C4-2B (cell line): Measurements from ENCODE around the gene ZNF341.

ENCODE experiments used
- H3K27ac ChIP-seq: fragments of 450-650 bp; 2 replicates; pipeline ENCODE4 v1.5.1; 2017
- ZFX ChIP-seq: fragments of 450-650 bp; IDR thresholded peaks from 2 replicates; pipeline ENCODE4 v1.6.1; 2017
- TF ChIP-seq, protein P1 (sequence below): fragments of 450-650 bp; conservative IDR thresholded peaks from 2 replicates; pipeline ENCODE4 v1.5.1; 2017; ENCODE audit warnings: mild to moderate bottlenecking

ZNF341 gene

DNA sequence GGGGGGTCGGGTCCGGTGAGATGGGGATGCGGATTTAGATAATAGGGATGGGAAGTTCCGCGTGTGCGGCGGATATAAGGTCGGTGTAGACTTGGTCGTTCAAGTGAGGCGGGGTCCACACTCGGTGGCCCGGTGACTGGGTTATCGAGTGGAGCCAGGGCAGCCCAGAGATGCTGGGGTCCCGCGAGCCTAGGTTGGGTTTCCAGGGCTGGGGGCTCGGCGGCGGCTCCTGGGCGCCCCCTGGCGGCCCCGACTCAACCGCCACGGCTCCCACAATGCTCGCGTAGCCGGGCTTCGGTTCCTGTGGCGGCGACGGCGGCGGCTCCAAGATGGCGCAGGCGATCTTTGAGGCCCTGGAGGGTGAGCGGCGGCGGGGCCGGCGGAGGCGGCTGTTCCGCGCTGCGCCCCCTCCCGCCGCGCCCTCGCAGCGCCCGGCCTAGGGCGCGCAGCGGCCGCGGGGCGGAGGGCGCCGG is at the start of gene ZNF341:
Gene ZNF341, plus strand, starts transcription at position 304 of the 473 bp plus-strand sequence. Its CDS starts 26 bp downstream, at position 330.
- TF ChIP-seq, protein P1, sequence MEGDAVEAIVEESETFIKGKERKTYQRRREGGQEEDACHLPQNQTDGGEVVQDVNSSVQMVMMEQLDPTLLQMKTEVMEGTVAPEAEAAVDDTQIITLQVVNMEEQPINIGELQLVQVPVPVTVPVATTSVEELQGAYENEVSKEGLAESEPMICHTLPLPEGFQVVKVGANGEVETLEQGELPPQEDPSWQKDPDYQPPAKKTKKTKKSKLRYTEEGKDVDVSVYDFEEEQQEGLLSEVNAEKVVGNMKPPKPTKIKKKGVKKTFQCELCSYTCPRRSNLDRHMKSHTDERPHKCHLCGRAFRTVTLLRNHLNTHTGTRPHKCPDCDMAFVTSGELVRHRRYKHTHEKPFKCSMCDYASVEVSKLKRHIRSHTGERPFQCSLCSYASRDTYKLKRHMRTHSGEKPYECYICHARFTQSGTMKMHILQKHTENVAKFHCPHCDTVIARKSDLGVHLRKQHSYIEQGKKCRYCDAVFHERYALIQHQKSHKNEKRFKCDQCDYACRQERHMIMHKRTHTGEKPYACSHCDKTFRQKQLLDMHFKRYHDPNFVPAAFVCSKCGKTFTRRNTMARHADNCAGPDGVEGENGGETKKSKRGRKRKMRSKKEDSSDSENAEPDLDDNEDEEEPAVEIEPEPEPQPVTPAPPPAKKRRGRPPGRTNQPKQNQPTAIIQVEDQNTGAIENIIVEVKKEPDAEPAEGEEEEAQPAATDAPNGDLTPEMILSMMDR: peak; percentile 97
- TF ChIP-seq ZFX: no peak
- H3K27ac ChIP-seq: peak within 1 kb of the TSS; percentile 93

DNA sequence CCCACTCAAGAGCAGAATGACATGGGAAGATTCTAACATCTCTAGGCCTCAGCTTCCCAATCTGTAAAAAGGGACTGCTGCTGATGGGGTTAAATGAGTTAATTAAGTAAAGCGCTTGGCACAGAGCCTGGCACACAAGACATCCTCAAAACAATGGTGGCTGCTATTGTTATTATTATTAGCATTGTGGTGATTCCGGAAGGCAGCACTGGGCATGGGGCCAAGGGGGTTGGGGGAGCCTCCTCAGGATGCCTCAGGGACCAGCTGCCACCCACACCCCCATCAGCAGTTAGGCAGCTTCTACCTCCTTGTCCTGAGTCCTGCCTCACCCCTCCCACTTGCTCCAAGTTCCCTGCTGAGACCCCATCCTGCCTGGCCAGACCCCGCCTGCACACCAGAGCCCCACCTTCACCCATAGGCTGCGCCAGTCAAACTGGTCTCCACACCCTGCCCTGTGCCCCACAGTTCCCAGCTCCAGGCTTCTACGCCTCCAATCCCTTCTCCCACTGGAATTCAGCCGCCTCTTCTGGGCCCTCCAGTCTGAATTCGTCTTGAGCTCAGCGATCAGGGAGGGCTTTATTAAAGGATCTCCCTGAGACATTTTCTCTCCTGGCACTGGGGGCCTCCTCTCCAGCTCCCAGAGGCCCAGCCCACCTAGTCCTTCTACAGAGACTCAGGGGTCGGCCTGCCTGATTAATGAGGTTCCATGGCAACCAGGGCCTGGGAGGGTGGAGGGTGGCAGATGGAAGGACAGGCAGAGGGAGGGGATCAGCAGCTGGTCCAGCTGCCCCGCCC is 47.1 kb upstream of the ZNF341 start:
- TF ChIP-seq ZFX: no peak
- TF ChIP-seq, protein P1: no peak
- peak overlapping the region; percentile 72 for H3K27ac ChIP-seq

DNA sequence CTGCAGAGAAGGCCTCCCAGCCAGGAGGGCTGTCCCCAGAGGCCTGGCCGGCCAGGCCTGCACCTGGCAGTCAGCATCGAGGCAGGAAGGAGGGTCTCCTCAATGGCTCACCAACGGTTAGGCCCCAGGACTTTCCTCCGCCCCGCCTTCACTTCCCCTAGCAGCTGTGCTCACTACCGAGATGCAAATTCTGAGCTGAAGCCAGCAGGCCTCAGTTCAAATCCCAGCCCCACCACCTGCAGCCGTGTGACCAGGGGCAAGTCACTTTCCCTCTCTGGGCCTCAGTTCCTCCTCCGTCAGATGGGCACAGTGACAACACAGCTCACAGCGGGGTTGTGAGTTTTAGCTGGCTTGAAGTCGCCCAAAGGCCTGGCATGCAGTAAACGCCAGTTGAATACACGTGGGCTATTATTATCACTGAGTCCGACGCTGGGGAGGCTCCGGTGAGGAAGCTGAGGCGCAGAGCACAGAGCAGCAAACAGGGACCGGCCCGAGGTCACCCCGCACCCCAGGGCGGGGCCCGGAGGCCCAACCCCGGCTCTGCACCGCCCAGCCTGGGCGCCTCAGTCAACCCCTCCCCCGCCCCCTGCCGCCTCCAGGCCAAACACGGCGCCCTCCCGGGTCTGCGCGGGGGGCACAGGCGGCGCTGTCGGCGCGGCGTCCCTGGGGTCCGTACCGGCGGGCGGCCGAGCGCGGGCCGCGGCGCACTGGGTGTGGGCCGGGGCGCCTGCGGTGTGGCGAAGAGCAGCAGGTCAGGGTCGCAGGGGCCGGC is 46.3 kb upstream of the ZNF341 start:
- TF ChIP-seq, protein P1: no peak
- TF ChIP-seq ZFX: peak; percentile 57; the same call in 1 of the 2 replicates
- H3K27ac ChIP-seq: peak overlapping the region; percentile 72

DNA sequence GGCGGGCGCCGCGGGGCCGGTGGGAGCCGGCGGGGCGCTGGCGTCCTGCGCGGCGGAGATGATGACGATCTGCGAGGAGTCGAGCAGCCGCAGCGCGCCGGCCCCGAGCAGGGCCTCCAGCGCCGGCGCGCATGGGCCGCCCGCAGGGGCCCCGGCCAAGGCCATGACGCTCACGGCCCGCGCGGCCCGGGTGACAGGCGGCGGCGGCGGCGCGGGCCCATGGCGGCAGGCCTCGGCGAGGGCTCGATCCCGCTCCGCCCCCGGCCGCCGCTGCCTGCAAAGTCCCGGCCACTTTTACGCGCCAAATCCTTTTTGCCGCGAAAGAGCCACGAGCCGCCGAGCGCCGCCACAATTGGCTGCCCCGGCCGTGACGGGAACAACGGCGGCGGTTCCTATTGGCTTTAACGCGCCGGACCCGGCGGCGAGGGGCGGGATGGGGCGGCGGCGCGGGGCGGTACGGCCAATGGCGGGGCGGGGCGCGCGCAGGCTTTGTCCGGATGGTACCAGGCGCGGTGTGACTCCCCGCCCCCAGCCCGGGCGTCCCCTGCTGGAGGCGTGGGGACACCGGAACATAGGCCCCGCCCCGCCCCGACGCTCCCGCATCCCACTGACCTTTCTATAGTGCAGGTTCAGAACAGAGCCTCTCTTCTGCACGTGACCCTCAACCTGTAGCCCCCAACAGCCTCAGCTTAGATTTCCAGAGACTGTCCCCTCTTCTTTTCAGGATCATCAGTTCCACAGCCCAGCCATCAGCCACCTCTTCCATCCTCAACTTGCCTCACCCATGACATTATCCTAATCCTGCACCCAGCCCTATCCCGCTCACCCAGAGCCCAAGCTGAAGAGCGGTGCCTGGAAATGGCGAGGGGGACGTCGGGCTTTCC is 45.5 kb upstream of the ZNF341 start, which contains the start of gene E2F1:
Gene E2F1, minus strand, starts transcription at position 286 of the 884 bp plus-strand sequence. Its CDS starts 121 bp downstream, at position 165.
- TF ChIP-seq, protein P1: no peak
- TF ChIP-seq ZFX: peak; percentile 63; the same call in 1 of the 2 replicates
- H3K27ac ChIP-seq: peak within 1 kb of the TSS; percentile 72

DNA sequence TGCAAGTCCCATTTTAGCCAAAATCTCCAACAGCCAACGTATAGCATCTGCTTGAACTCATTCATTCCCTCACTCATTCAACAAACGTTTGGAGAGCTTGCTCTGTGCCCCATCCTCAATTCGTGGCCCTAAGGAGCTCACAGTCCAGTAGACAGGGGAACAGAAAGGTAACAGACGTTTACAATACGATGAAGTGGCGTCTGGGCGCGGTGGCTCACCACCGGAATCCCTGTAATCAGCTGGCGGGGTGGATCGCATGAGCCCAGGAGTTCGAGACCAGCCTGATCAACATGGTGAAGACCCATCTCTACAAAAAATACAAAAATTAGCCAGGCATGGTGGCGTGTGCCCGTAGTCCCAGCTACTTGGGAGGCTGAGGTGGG is 44.8 kb upstream of the ZNF341 start:
- no peak for TF ChIP-seq ZFX
- TF ChIP-seq, protein P1: no peak
- H3K27ac ChIP-seq: peak overlapping the region; percentile 72

DNA sequence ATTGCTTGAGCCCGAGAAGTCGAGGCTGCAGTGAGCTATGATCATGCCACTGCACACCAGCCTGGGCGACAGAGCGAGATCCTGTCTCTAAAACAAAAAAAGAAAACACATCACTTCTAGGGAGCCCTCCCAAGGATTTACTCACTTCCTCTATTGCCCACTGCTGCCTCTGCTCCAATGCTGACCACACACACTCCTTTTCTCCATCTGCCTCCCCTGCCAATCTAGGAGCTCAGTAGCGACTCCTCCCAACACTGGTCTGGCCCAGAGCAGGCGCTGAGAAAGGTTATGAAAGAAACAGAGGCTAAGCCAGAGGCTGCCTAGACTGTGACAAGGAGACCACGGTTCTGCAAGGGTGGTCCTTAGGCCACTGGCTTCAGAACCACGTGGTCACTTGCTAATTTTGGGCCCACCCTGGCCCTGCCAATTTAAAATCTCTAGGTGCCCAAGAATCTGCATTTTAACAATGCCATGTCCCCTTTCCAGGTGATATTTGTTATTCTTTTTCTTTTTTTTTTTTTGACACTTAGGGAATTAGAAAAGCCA is 44.4 kb upstream of the ZNF341 start:
- H3K27ac ChIP-seq: peak overlapping the region; percentile 72
- no peak for TF ChIP-seq ZFX
- TF ChIP-seq, protein P1: no peak
